Measurements from ENCODE around the gene ATG5. TPM values are rescaled to one million over a fixed set of nuclear protein-coding genes. Genes with fewer than 3 reads are reported as not detected.

The ATG5 gene
- total RNA-seq, 1 experiment from 2014 or later, result 26.9 TPM

DNA sequence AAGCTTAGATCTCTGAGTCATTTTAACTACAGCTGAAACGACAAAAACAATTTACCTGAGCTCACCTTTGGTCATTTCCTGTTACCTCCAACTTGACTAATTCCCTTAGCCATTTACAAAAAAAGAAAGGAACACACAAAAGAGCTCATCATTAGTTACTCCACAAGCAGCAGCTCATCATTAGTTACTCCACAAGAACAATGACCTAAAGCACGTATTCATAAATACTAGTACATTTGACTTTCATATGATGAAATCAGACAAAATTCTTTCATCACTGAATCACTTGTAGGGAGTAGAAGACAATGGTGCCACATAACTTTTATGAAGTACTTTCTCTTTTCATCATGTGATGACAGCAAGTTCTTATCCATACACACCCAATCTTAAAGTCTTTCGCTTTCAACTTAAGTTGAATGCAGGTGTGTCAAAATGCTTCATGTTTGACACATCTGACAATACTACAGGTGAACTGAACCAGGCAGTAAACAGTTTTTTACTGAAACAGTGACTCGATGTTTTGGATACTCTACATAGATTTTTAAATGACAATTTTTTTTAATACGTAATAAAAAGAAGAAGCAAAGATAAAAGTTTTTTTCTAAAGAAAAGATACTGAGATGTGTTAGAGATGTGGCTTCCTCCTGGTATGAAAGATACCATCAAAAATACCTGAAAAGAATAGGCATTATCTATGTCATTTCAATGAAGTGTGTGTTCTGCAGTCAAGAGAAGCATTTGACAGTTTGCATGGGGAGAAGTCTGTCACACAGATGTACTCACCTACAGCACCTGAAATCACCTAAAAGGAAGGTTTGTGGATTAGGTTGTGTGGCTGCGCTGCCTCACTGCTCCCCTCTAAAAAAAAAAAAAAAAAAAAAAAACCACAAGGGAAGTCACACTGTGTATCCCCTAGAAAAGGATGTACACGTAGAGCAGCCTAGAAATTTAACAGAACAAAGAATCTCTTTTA, 130.3 kb downstream of the ATG5 start:
- Histone ChIP-seq H3K4me3 (ENCODE audit: low read depth, low read length) (no peak overlapping the region), H3K27me3 (replicated peaks; ENCODE audit: control insufficient read depth, insufficient read depth, low read length) (no peaks in the 10 kb centered on the region), H3K4me1 (no peaks in the 10 kb centered on the region), H3K36me3 (ENCODE audit: control insufficient read depth, insufficient read depth, low read length) (no peaks in the 10 kb centered on the region), H3K9me3 (no peaks in the 10 kb centered on the region)
- POLR2A ChIA-PET, result no interaction called here
- Mint-ChIP-seq H3K4me1 (ENCODE audit: low read depth, unreplicated experiment) (peaks cover 7% of the 10 kb centered on the region), H3K4me3 (ENCODE audit: unreplicated experiment) (no peak overlapping the region), H3K36me3 (ENCODE audit: insufficient read depth, unreplicated experiment) (no peaks in the 10 kb centered on the region), H3K27ac (ENCODE audit: unreplicated experiment) (no peak overlapping the region), H3K27me3 (ENCODE audit: insufficient read depth, unreplicated experiment) (no peaks in the 10 kb centered on the region), H3K9me3 (ENCODE audit: unreplicated experiment) (no peaks in the 10 kb centered on the region)
- intact Hi-C loops (cut with micrococcal nuclease; ENCODE audit: unreplicated experiment), result no loop called here
- CTCF ChIA-PET, result no interaction called here
- TF ChIP-seq, protein P1, sequence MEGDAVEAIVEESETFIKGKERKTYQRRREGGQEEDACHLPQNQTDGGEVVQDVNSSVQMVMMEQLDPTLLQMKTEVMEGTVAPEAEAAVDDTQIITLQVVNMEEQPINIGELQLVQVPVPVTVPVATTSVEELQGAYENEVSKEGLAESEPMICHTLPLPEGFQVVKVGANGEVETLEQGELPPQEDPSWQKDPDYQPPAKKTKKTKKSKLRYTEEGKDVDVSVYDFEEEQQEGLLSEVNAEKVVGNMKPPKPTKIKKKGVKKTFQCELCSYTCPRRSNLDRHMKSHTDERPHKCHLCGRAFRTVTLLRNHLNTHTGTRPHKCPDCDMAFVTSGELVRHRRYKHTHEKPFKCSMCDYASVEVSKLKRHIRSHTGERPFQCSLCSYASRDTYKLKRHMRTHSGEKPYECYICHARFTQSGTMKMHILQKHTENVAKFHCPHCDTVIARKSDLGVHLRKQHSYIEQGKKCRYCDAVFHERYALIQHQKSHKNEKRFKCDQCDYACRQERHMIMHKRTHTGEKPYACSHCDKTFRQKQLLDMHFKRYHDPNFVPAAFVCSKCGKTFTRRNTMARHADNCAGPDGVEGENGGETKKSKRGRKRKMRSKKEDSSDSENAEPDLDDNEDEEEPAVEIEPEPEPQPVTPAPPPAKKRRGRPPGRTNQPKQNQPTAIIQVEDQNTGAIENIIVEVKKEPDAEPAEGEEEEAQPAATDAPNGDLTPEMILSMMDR (IDR thresholded peaks at IDR 0.05; ENCODE audit: insufficient read depth in 1 of 2, low read depth in 1 of 2, low read length in 1 of 2, severe bottlenecking in 1 of 2, unreplicated experiment in 1 of 2), result no peak
- no peak for DNase-seq
- no TSS peak for BruUV-seq (replicated peaks)

DNA sequence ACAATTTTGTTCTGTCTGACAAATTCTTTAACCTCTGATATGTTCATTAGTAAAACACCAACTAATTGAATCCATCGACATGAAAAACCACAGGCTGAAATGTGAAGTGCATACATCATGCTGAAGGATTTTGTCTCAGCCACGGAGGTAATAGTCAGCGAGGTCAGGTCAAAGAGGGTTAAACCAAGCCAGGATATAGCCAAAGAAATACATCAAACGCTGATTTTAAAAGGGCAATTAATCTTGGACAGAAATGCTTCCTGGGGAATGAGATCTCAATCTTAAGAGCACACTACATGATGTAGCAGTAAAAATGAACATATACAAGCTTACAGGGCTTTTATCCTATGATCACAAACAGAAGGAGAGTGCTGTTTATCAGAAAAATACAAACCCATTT, 132.7 kb downstream of the ATG5 start:
- no TSS peak for BruUV-seq (replicated peaks)
- CTCF ChIA-PET, result interaction anchor here (0.6 kb wide), 1 partner anchor 1107 kb away, joined by 3 read pairs; no protein-coding TSS in a partner anchor
- H3K4me3 ChIP-seq (ENCODE audit: low read depth, low read length), result no peak overlapping the region
- Mint-ChIP-seq H3K4me3 (ENCODE audit: unreplicated experiment) (no peak overlapping the region), H3K36me3 (ENCODE audit: insufficient read depth, unreplicated experiment) (peaks cover 5% of the 10 kb centered on the region), H3K27me3 (ENCODE audit: insufficient read depth, unreplicated experiment) (no peaks in the 10 kb centered on the region), H3K4me1 (ENCODE audit: low read depth, unreplicated experiment) (peaks cover 7% of the 10 kb centered on the region), H3K27ac (ENCODE audit: unreplicated experiment) (no peak overlapping the region), H3K9me3 (ENCODE audit: unreplicated experiment) (no peaks in the 10 kb centered on the region)
- no peaks in the 10 kb centered on the region for H3K4me1 ChIP-seq
- no peaks in the 10 kb centered on the region for H3K9me3 ChIP-seq
- TF ChIP-seq, protein P1 (IDR thresholded peaks at IDR 0.05; ENCODE audit: insufficient read depth in 1 of 2, low read depth in 1 of 2, low read length in 1 of 2, severe bottlenecking in 1 of 2, unreplicated experiment in 1 of 2), result no peak
- intact Hi-C loops (cut with micrococcal nuclease; ENCODE audit: unreplicated experiment), result no loop called here
- no peaks in the 10 kb centered on the region for H3K36me3 ChIP-seq (ENCODE audit: control insufficient read depth, insufficient read depth, low read length)
- no peak for DNase-seq
- POLR2A ChIA-PET, result no interaction called here
- H3K27me3 ChIP-seq (replicated peaks; ENCODE audit: control insufficient read depth, insufficient read depth, low read length), result no peaks in the 10 kb centered on the region

DNA sequence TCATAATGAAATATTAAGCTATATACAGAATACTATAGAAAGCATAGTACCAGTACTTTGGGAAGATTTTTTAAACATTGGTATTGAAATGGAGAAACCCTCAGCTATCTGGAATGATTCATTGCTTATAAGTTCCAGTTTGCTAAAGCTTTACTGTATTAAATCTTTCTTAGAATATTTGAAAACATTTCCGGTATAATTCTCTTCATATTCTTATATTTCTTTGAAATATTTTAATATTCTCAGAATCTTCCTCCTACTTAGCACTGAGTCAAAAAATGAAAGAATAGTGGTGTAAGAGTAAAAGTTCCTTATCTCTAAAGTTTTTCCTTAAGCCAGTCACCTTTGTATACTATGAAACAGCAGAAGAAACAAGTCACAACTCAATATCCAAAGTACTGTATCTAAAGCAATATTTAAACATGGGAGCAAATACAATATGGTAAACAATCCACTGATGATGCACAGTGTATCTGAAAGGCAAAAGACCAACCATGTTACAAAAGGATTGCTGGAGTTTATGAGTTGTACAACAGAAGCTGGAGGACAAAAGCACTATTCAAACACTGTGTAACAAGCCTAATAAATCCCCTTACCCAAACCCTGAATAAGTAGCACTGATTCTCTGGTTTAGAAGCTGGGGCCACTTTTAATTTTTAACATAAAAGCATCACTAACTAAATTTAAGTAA, 137.3 kb downstream of the ATG5 start:
- Mint-ChIP-seq H3K9me3 (ENCODE audit: unreplicated experiment) (no peaks in the 10 kb centered on the region), H3K4me3 (ENCODE audit: unreplicated experiment) (no peak overlapping the region), H3K27ac (ENCODE audit: unreplicated experiment) (no peak overlapping the region), H3K27me3 (ENCODE audit: insufficient read depth, unreplicated experiment) (no peaks in the 10 kb centered on the region), H3K4me1 (ENCODE audit: low read depth, unreplicated experiment) (no peaks in the 10 kb centered on the region), H3K36me3 (ENCODE audit: insufficient read depth, unreplicated experiment) (peaks cover 5% of the 10 kb centered on the region)
- no peaks in the 10 kb centered on the region for H3K4me1 ChIP-seq
- TF ChIP-seq, protein P1 (IDR thresholded peaks at IDR 0.05; ENCODE audit: insufficient read depth in 1 of 2, low read depth in 1 of 2, low read length in 1 of 2, severe bottlenecking in 1 of 2, unreplicated experiment in 1 of 2), result no peak
- no peaks in the 10 kb centered on the region for H3K27me3 ChIP-seq (replicated peaks; ENCODE audit: control insufficient read depth, insufficient read depth, low read length)
- H3K36me3 ChIP-seq (ENCODE audit: control insufficient read depth, insufficient read depth, low read length), result no peaks in the 10 kb centered on the region
- no peak overlapping the region for H3K4me3 ChIP-seq (ENCODE audit: low read depth, low read length)
- intact Hi-C loops (cut with micrococcal nuclease; ENCODE audit: unreplicated experiment), result no loop called here
- no peak for DNase-seq
- ChIA-PET POLR2A (no interaction called here), CTCF (no interaction called here)
- H3K9me3 ChIP-seq, result no peaks in the 10 kb centered on the region
- BruUV-seq (replicated peaks), result no TSS peak

Data from Caco-2 (cell line).